HG03108 (cell line): ENCODE data around the gene UBD.

Source experiments
- ATAC-seq: cut with Tn5 transposase; IDR thresholded peaks from one replicate; pipeline ENCODE4 v1.9.1; 2021; ENCODE audit warnings: moderate library complexity; ENCODE audit not compliant: unreplicated experiment

UBD gene

GRCh38 chr6:29561606-29562181 is 2.2 kb upstream of the UBD start:
- no peak for ATAC-seq

GRCh38 chr6:29561091-29561490 is 1.6 kb upstream of the UBD start:
- no peak for ATAC-seq

GRCh38 chr6:29558439-29559079 is 973 bp downstream of the UBD start:
- no peak for ATAC-seq

DNA sequence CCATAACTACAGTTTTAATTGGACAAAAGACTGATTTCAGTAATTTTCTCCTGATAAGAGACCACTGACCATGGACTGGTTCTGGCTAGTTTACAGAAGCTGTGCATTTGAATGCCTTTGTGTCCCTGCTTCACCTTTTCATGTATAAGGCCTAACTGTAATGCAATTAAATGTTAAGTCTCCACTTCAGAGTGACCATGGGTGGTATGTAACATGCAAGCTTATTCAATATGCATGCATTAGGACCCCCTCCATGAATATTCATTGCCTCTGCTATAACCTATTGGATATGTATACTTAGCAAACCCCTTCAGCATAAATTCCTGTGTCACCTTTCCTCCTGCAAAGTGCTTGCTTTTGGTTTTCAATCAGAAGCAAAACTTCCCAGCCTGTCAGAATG is 2.2 kb downstream of the UBD start:
- ATAC-seq: no peak

- ATAC-seq: no peak
Observed at GRCh38 chr6:29554764-29555163, 4.8 kb downstream of the UBD start.

- ATAC-seq: no peak
Observed at GRCh38 chr6:29553268-29554057, 6.1 kb downstream of the UBD start.

- peak; percentile 62 for ATAC-seq
Observed at GRCh38 chr6:29552512-29553051, 7.0 kb downstream of the UBD start.

DNA sequence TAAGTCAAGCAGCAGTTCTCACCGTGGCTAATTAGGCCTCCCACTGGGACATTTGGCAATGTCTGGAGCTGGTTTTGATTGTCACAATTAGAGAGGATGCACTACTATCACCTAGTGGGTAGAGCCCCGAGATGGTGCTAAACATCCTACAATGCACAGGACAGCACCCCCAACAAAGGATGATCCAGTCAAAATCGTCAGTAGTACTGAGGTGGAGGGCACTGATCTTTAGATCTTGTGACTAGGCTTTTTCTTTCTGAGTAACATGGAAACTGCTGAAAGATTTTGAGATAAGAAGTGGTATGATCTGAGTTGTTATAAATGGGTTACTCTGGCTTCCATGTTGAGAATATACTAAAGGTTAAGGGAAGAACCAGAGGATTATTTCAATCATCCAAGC is 12.0 kb downstream of the UBD start:
- ATAC-seq: no peak

GRCh38 chr6:29537714-29538403 is 21.7 kb downstream of the UBD start:
- ATAC-seq: no peak

- no peak for ATAC-seq
Observed at GRCh38 chr6:29532320-29532951, 27.1 kb downstream of the UBD start.

DNA sequence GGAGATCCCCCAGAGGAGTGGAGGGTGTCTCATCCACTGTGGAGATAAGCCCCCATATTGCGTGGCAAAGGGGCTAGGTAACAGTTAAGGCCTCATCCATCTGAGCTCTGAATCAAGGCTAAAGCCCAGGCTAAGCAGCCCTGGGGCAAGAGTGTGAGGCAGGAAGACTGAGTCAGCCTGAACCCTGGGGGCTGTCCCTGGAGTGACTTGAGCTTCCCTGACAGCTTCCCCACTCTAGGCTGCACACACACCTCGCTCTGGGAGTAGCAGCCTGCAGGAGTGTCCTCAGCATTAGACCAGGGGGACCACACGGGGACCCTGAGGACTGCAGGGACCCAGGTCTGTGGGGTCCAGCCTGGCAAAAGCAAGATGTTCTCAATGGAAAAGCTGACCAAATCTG is 27.9 kb downstream of the UBD start:
- peak; percentile 61 for ATAC-seq

- no peak for ATAC-seq
Observed at GRCh38 chr6:29530671-29531310, 28.7 kb downstream of the UBD start.

GRCh38 chr6:29529956-29530355 is 29.6 kb downstream of the UBD start:
- no peak for ATAC-seq

DNA sequence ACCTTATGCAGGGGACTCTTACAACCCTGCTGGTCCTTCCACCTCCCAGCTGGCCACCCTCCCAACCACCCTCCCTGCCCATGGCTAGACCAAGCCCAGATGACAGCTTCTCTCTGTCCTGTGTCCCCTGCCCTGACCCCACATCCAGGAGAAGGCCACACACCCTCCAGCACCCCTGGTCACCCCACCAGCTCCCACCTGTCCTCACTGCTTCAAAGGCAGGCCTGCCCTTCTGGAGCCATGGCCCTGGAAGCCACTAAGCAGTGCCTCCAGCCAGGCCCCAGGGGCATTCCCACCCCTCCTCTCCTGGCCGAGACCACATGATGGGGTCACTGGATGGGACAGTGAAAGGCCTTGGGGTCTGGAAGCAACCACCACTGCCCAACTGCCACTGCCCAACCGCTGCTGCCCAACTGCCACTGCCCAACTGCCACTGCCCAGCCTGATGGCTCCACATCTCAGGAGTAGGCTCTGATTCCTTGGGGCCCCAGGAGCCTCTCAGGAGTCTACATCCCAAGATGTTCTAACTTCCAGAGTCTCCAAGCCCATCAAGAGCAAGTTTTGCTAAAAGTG is 30.5 kb downstream of the UBD start:
- ATAC-seq: no peak

DNA sequence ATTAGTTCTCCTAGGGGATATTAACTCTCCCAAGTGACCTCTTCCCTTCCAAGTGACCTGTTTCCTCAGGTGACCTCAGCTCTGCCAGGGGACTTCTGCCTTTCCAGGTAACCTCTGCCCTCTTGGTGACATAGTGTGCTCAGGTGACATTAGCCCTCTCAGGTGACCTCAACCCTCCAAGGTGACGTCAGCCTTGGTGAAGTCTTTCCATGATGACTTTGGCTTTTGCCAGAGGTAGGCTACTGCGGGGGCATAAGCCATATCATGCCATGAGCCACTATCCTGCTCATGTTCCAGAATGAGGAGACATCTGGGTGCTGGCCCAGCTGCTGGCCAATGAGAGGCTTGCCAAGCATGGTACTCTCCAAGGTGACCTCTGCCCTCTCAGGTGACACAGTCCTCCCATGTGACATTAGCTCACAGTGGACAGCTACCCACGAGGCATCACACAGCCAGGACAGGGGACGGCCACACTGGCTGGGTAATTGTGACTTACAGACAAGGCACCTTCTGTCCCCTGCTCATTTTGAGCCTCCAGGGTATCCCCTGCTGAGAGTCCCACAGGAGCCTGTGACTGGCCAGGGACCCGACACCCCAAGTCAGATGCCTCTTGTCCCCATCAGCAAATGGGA is 31.1 kb downstream of the UBD start:
- ATAC-seq: no peak

DNA sequence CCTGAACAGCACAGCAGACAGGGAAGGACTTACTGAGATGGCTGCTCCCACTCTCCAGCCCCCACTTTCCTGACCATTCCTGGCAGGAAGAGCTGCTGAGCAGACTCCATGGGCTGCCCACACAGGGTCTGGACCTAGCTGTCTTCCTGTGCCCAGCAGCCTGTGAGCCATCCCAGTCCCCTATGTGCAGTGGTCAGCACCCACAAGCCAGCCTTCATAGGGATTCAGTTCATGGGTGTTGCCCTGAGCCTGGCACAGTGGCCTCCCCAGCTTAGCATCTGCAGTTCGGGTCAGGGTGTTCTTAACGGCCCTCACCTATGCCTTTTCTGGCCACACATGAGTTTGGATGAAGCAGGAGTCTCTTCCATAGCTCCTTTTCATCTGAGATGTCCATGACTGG is 32.0 kb downstream of the UBD start:
- ATAC-seq: no peak

GRCh38 chr6:29527126-29527525 is 32.4 kb downstream of the UBD start:
- ATAC-seq: no peak

GRCh38 chr6:29525311-29525639 is 34.3 kb downstream of the UBD start:
- no peak for ATAC-seq

GRCh38 chr6:29524444-29525310 is 34.9 kb downstream of the UBD start:
- ATAC-seq: no peak
